ENCODE data around the gene HOXC6.

Gene HOXC6

GRCh38 chr12:54019924-54020590 lies 8.2 kb upstream of the HOXC6 start:
- H3K27ac ChIP-seq (ENCODE audit: extremely low read depth, low read depth, low read length): peak overlapping the region; percentile 100
- H3K4me1 ChIP-seq (ENCODE audit: control insufficient read depth, insufficient read depth, low read length): peaks cover 67% of the 10 kb centered on the region
- H3K36me3 ChIP-seq (ENCODE audit: control insufficient read depth in 2 of 2, insufficient read depth in 1 of 2, low read length in 2 of 2): no peaks in the 10 kb centered on the region
- ChIA-PET POLR2A (no interaction called here), CTCF (interaction anchor here (0.6 to 1.8 kb wide), 2 partner anchors 169 to 181 kb away, joined by 3 to 7 read pairs; no protein-coding TSS in a partner anchor)
- H3K4me3 ChIP-seq (ENCODE audit: low read depth, low read length): peak overlapping the region; percentile 5; the same call in 1 of the 2 replicates
- H3K9me3 ChIP-seq (ENCODE audit: control insufficient read depth, insufficient read depth, low read depth, low read length): no peaks in the 10 kb centered on the region
- TF ChIP-seq BCL11A (tag by site-specific recombination; IDR thresholded peaks at IDR 0.05; ENCODE audit: low read depth): no peak
- TF ChIP-seq ZNF335 (tag by site-specific recombination; conservative IDR thresholded peaks at IDR 0.05): 0 out of 2 replicates have a peak, but pooled peaks have one; percentile 50
- no peak for TF ChIP-seq ZNF792 (tag by site-specific recombination; IDR thresholded peaks at IDR 0.05)
- TF ChIP-seq, protein P1, sequence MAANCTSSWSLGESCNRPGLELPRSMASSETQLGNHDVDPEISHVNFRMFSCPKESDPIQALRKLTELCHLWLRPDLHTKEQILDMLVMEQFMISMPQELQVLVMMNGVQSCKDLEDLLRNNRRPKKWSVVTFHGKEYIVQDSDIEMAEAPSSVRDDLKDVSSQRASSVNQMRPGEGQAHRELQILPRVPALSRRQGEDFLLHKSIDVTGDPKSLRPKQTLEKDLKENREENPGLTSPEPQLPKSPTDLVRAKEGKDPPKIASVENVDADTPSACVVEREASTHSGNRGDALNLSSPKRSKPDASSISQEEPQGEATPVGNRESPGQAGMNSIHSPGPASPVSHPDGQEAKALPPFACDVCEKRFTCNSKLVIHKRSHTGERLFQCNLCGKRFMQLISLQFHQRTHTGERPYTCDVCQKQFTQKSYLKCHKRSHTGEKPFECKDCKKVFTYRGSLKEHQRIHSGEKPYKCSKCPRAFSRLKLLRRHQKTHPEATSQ (tag by site-specific recombination; IDR thresholded peaks at IDR 0.05): no peak
- no peak for TF ChIP-seq ZNF248 (tag by site-specific recombination; IDR thresholded peaks at IDR 0.05)
- TF ChIP-seq ZNF350 (tag by site-specific recombination; IDR thresholded peaks at IDR 0.05): no peak
- no peak for TF ChIP-seq ZNF354C (tag by site-specific recombination; IDR thresholded peaks at IDR 0.05; ENCODE audit: borderline replicate concordance, low read depth)
- TF ChIP-seq ZNF423 (tag by site-specific recombination; IDR thresholded peaks at IDR 0.05): no peak
- no peak for TF ChIP-seq ZSCAN23 (tag by site-specific recombination; IDR thresholded peaks at IDR 0.05)
- TF ChIP-seq SP2 (tag by site-specific recombination; IDR thresholded peaks at IDR 0.05): no peak
- TF ChIP-seq HIC1 (tag by site-specific recombination; IDR thresholded peaks at IDR 0.05): no peak
- TF ChIP-seq ZNF324 (tag by site-specific recombination; IDR thresholded peaks at IDR 0.05): no peak
- TF ChIP-seq ZNF664 (tag by site-specific recombination; IDR thresholded peaks at IDR 0.05): no peak
- TF ChIP-seq ZNF701 (tag by site-specific recombination; IDR thresholded peaks at IDR 0.05): no peak
- TF ChIP-seq ZNF660 (tag by site-specific recombination; IDR thresholded peaks at IDR 0.05): 0 out of 2 replicates have a peak, but pooled peaks have one; percentile 18
- TF ChIP-seq BCL11B (tag by site-specific recombination; IDR thresholded peaks at IDR 0.05; ENCODE audit: low read depth): no peak
- TF ChIP-seq HOXC10 (CRISPR knock-in tag; IDR thresholded peaks at IDR 0.05): no peak
- TF ChIP-seq, protein P2, sequence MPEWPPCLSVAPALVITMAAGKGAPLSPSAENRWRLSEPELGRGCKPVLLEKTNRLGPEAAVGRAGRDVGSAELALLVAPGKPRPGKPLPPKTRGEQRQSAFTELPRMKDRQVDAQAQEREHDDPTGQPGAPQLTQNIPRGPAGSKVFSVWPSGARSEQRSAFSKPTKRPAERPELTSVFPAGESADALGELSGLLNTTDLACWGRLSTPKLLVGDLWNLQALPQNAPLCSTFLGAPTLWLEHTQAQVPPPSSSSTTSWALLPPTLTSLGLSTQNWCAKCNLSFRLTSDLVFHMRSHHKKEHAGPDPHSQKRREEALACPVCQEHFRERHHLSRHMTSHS (tag by site-specific recombination; IDR thresholded peaks at IDR 0.05): no peak
- no peak for TF ChIP-seq YY2 (tag by site-specific recombination; IDR thresholded peaks at IDR 0.05)
- peak; percentile 9; the same call in 1 of the 2 replicates for TF ChIP-seq ZBTB8A (tag by site-specific recombination; IDR thresholded peaks at IDR 0.05)
- no peak for TF ChIP-seq ZNF202 (tag by site-specific recombination; IDR thresholded peaks at IDR 0.05; ENCODE audit: borderline replicate concordance)
- no peak for TF ChIP-seq ZNF645 (tag by site-specific recombination; IDR thresholded peaks at IDR 0.05)
- TF ChIP-seq TRIM28 (IDR thresholded peaks at IDR 0.05; ENCODE audit: borderline replicate concordance, low read length): no peak
- TF ChIP-seq INSM2 (tag by site-specific recombination; IDR thresholded peaks at IDR 0.05): no peak
- TF ChIP-seq, protein P3, sequence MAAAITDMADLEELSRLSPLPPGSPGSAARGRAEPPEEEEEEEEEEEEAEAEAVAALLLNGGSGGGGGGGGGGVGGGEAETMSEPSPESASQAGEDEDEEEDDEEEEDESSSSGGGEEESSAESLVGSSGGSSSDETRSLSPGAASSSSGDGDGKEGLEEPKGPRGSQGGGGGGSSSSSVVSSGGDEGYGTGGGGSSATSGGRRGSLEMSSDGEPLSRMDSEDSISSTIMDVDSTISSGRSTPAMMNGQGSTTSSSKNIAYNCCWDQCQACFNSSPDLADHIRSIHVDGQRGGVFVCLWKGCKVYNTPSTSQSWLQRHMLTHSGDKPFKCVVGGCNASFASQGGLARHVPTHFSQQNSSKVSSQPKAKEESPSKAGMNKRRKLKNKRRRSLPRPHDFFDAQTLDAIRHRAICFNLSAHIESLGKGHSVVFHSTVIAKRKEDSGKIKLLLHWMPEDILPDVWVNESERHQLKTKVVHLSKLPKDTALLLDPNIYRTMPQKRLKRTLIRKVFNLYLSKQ (tag by site-specific recombination; IDR thresholded peaks at IDR 0.05; ENCODE audit: borderline replicate concordance): no peak
- no peak for TF ChIP-seq MZF1 (tag by site-specific recombination; IDR thresholded peaks at IDR 0.05; ENCODE audit: borderline replicate concordance)
- no peak for TF ChIP-seq ZFP37 (tag by site-specific recombination; IDR thresholded peaks at IDR 0.05)
- TF ChIP-seq, protein P4, sequence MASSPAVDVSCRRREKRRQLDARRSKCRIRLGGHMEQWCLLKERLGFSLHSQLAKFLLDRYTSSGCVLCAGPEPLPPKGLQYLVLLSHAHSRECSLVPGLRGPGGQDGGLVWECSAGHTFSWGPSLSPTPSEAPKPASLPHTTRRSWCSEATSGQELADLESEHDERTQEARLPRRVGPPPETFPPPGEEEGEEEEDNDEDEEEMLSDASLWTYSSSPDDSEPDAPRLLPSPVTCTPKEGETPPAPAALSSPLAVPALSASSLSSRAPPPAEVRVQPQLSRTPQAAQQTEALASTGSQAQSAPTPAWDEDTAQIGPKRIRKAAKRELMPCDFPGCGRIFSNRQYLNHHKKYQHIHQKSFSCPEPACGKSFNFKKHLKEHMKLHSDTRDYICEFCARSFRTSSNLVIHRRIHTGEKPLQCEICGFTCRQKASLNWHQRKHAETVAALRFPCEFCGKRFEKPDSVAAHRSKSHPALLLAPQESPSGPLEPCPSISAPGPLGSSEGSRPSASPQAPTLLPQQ (tag by site-specific recombination; IDR thresholded peaks at IDR 0.05): peak; percentile 73
